K562 (cell line): ENCODE measurements around the gene CFAP58. TPM values are rescaled to one million over a fixed set of nuclear protein-coding genes. Genes with fewer than 3 reads are reported as not detected.
A peak's percentile ranks its signal among the peaks of the same experiment; 100 is the strongest.

ENCODE experiments used
- ATAC-seq: fragments of 200-7000 bp; cut with Tn5 transposase; 3 replicates; pipeline ENCODE4 v1.9.1; 2020; ENCODE audit warnings: moderate library complexity
- BruUV-seq: library from RNA; stranded (reverse); fragments of 400-500 nt; replicated peaks from 2 replicates; lab custom pipeline; 2021; lab: Mats Ljungman, UMichigan
- CTCF ChIA-PET: fragments of 300-600 bp; formaldehyde crosslinking; extraction: SDS; loops from one replicate; lab custom pipeline; 2021; ENCODE audit warnings: low intra/inter-chr PET ratio; lab: Yijun Ruan, JAX
- POLR2A ChIA-PET: fragments of 300-600, 350-650 bp; sonication (Branson Sonifier 250); formaldehyde crosslinking; extraction: SDS; loops from one replicate; lab custom pipeline; 2021; ENCODE audit warnings: antibody characterized with exemption, inconsistent platforms; lab: Yijun Ruan, JAX
- DNase-seq, 4 experiments: peaks; one replicate each; pipeline versions ENCODE4 v3.0.0 to v3.0.0-alpha.2; 2011 to 2018; ENCODE audit warnings: low spot score in 3 of 4, mixed read lengths in 3 of 4; ENCODE audit errors: extremely low read depth in 1 of 4
- FAIRE-seq: peaks from 2 replicates; lab custom pipeline; 2011; peaks lifted over from hg19 to GRCh38; lab: Jason Lieb, UNC
- H2AFZ ChIP-seq: 2 replicates; pipeline ENCODE4 v1.6.0; 2011; ENCODE audit warnings: low read depth, low read length, control low read depth, inconsistent platforms
- H3K27ac ChIP-seq: fragments of 200-600 bp; 3 replicates; pipeline ENCODE4 v1.8.0; 2011; ENCODE audit warnings: low read depth, mild to moderate bottlenecking, control low read depth, inconsistent platforms, low read length, moderate library complexity, mixed read lengths; ENCODE audit errors: extremely low read depth
- H3K27me3 ChIP-seq, 2 experiments: fragments of 300-600 bp in 1 of 2; 2 replicates in 1 of 2; 3 replicates in 1 of 2; pipeline versions ENCODE4 v1.6.0 to v1.8.0; 2011; ENCODE audit warnings: inconsistent platforms in 2 of 2, low read length in 2 of 2, mild to moderate bottlenecking in 1 of 2, mixed read lengths in 1 of 2, moderate library complexity in 1 of 2; ENCODE audit not compliant: control insufficient read depth in 2 of 2, insufficient read depth in 2 of 2
- H3K36me3 ChIP-seq: fragments of 300-600 bp; 3 replicates; pipeline ENCODE4 v1.8.0; 2011; ENCODE audit warnings: mild to moderate bottlenecking, low read length, inconsistent platforms; ENCODE audit not compliant: control insufficient read depth, insufficient read depth
- H3K4me1 ChIP-seq, 2 experiments: fragments of 200-600 bp in 1 of 2; replicated peaks in 1 of 2; 2 replicates in 1 of 2; 3 replicates in 1 of 2; pipeline versions ENCODE4 v1.5.1 to v1.8.0; 2011; ENCODE audit warnings: inconsistent platforms in 2 of 2, low read length in 2 of 2, mild to moderate bottlenecking in 1 of 2, mixed read lengths in 1 of 2, moderate library complexity in 1 of 2; ENCODE audit not compliant: control insufficient read depth in 2 of 2, insufficient read depth in 2 of 2
- H3K4me2 ChIP-seq: 2 replicates; pipeline ENCODE4 v1.6.1; 2011; ENCODE audit warnings: low read length, control low read depth, inconsistent platforms, mixed read lengths; ENCODE audit not compliant: insufficient read depth
- H3K4me3 ChIP-seq: fragments of 200-600 bp; sonication (generic), shearing (Covaris generic); 2 replicates; pipeline ENCODE4 v1.5.1; 2016; ENCODE audit warnings: control low read depth, inconsistent platforms
- H3K79me2 ChIP-seq: fragments of 200-600 bp; 3 replicates; pipeline ENCODE4 v1.8.0; 2011; ENCODE audit warnings: low read length, inconsistent platforms; ENCODE audit not compliant: control insufficient read depth, insufficient read depth
- H3K9ac ChIP-seq, 2 experiments: 2 replicates each; pipeline versions ENCODE4 v1.6.0 to v1.6.1; 2011; ENCODE audit warnings: low read depth in 2 of 2, low read length in 2 of 2, control low read depth in 1 of 2, inconsistent platforms in 1 of 2, mild to moderate bottlenecking in 1 of 2, mixed read lengths in 1 of 2; ENCODE audit not compliant: insufficient read depth in 1 of 2
- H3K9me1 ChIP-seq: one replicate; pipeline ENCODE4 v1.6.0; 2011; ENCODE audit warnings: inconsistent platforms, mild to moderate bottlenecking, low read length, moderate library complexity; ENCODE audit not compliant: control insufficient read depth, insufficient read depth
- H3K9me3 ChIP-seq: replicated peaks from 2 replicates; pipeline ENCODE4 v1.5.1; 2011; ENCODE audit warnings: low read depth, low read length, inconsistent platforms; ENCODE audit not compliant: control insufficient read depth, insufficient read depth
- H4K20me1 ChIP-seq: replicated peaks from 2 replicates; pipeline ENCODE4 v1.6.1; 2011; ENCODE audit warnings: low read length, inconsistent platforms, mixed read lengths; ENCODE audit not compliant: control insufficient read depth, insufficient read depth
- CHD1 ChIP-seq: fragments of 200-600 bp; sonication (generic); IDR thresholded peaks from one replicate; pipeline ENCODE4 v1.6.1; 2012; ENCODE audit warnings: mild to moderate bottlenecking, moderate library complexity, low read length, inconsistent platforms
- ETV6 ChIP-seq, 3 experiments: fragments of 150-350 bp in 1 of 3; sonication (generic) in 1 of 3; formaldehyde crosslinking in 1 of 3; IDR thresholded peaks; 2 replicates each; pipeline versions ENCODE4 v1.6.1 to v1.8.0; 2014 to 2022; ENCODE audit warnings: borderline replicate concordance in 2 of 3, low read depth in 2 of 3, antibody characterized with exemption in 1 of 3, low read length in 1 of 3, mild to moderate bottlenecking in 1 of 3, missing genetic modification reagents in 1 of 3
- GTF2F1 ChIP-seq: IDR thresholded peaks from 2 replicates; pipeline ENCODE4 v1.6.1; 2011; ENCODE audit warnings: low read depth, low read length, improper control_type of control experiment
- OTX1 ChIP-seq: fragments of 450-650 bp; formaldehyde crosslinking; IDR thresholded peaks from 2 replicates; pipeline ENCODE4 v1.4.0; 2022; ENCODE audit warnings: mild to moderate bottlenecking
- PHF8 ChIP-seq: fragments of 200-600 bp; sonication (generic); IDR thresholded peaks from 2 replicates; pipeline ENCODE4 v1.6.1; 2012; ENCODE audit warnings: mixed run types, mild to moderate bottlenecking, inconsistent platforms, low read length, moderate library complexity, borderline replicate concordance
- POLR2G ChIP-seq: fragments of 200-400 bp; formaldehyde crosslinking; IDR thresholded peaks from 2 replicates; pipeline ENCODE4 v1.6.1; 2017; ENCODE audit warnings: low read depth, mild to moderate bottlenecking, antibody characterized with exemption, low read length, moderate library complexity
- SMARCA4 ChIP-seq: fragments of 450-650 bp; IDR thresholded peaks from 2 replicates; pipeline ENCODE4 v1.6.1; 2016
- TEAD1 ChIP-seq, 2 experiments: fragments of 450-650 bp in 1 of 2; sonication (generic) in 1 of 2; formaldehyde crosslinking; IDR thresholded peaks; 2 replicates each; pipeline versions ENCODE4 v1.4.0 to v1.8.0; 2020 to 2022; ENCODE audit warnings: mild to moderate bottlenecking in 2 of 2, missing genetic modification reagents in 1 of 2
- ZNF239 ChIP-seq: fragments of 250-450 bp; sonication (Bioruptor Pico); IDR thresholded peaks from 2 replicates; pipeline ENCODE4 v1.4.0; 2020; ENCODE audit warnings: mild to moderate bottlenecking
- ZNF436 ChIP-seq: fragments of 250-450, 450-650 bp; sonication (Bioruptor Pico); formaldehyde crosslinking; IDR thresholded peaks from 2 replicates; pipeline ENCODE4 v1.7.0; 2020; ENCODE audit warnings: mild to moderate bottlenecking
- ZNF586 ChIP-seq: fragments of 450-650 bp; formaldehyde crosslinking; conservative IDR thresholded peaks from 2 replicates; pipeline ENCODE4 v1.4.0; 2020; ENCODE audit warnings: mild to moderate bottlenecking, moderate library complexity
- WGBS: fragments of 100-300 bp; shearing (Covaris generic); methylation state at CpG from one replicate; pipeline ENCODE4 v1.1.6; 2016; ENCODE audit warnings: low coverage, mixed read lengths; ENCODE audit not compliant: insufficient coverage; ENCODE audit errors: missing lambda C conversion rate; 5-methylcytosine and 5-hydroxymethylcytosine counted together
- in situ Hi-C: fragments of 300-500 bp; cut with MboI; formaldehyde crosslinking; loops from 4 replicates; pipeline ENCODE4 v1.15.0; 2018; ENCODE audit warnings: inconsistent platforms, mixed read lengths
- intact Hi-C: fragments of 100-400 bp; cut with micrococcal nuclease; formaldehyde crosslinking; loops from 2 replicates; pipeline ENCODE4 v1.14.2; 2022
- polyA plus RNA-seq, 8 experiments: library from polyadenylated mRNA; depleted of rRNA in 4 of 8; stranded (reverse) in 5 of 8; unstranded in 3 of 8; fragments of >200 nt; fragmentation: Nextera tagmentation in 2 of 8; fragmentation: Illumina TruSeq in 1 of 8; extraction: Ambion mirVana in 2 of 8; extraction: Trizol in 1 of 8; gene quantifications; 2 replicates each; pipeline versions ENCODE4 v1.2.1 to v1.2.3, GENCODE V29; 2011 to 2014; ENCODE audit warnings: inconsistent platforms in 1 of 8, missing spikeins in 1 of 8
- total RNA-seq, 7 experiments: library from RNA; depleted of rRNA in 6 of 7; stranded (reverse); fragments of >200 nt in 6 of 7; fragmentation: Illumina TruSeq in 2 of 7; extraction: Trizol in 2 of 7; gene quantifications; 2 replicates each; pipeline versions ENCODE4 v1.2.1 to v1.2.3, GENCODE V29; 2011 to 2021; ENCODE audit warnings: low replicate concordance in 1 of 7
- TF ChIP-seq, protein P1 (sequence below), 2 experiments: fragments of 450-650 bp in 1 of 2; sonication (generic) in 1 of 2; formaldehyde crosslinking in 1 of 2; IDR thresholded peaks in 1 of 2; conservative IDR thresholded peaks in 1 of 2; 2 replicates each; pipeline versions ENCODE4 v1.6.1 to v1.8.1; 2016 to 2023; ENCODE audit warnings: mild to moderate bottlenecking in 2 of 2, moderate library complexity in 2 of 2, inconsistent platforms in 1 of 2, missing genetic modification reagents in 1 of 2
- TF ChIP-seq, protein P2 (sequence below): fragments of 250-450 bp; sonication (Bioruptor Pico); IDR thresholded peaks from 2 replicates; pipeline ENCODE4 v1.5.0; 2021; ENCODE audit warnings: mild to moderate bottlenecking, moderate library complexity

CFAP58 gene
- total and polyA plus RNA-seq, 9 of the 15 experiments (the other 6 are each of a cell fraction or from before 2014, with no cell fraction given) = 0.08 to 2.0 (median 0.71) TPM

DNA sequence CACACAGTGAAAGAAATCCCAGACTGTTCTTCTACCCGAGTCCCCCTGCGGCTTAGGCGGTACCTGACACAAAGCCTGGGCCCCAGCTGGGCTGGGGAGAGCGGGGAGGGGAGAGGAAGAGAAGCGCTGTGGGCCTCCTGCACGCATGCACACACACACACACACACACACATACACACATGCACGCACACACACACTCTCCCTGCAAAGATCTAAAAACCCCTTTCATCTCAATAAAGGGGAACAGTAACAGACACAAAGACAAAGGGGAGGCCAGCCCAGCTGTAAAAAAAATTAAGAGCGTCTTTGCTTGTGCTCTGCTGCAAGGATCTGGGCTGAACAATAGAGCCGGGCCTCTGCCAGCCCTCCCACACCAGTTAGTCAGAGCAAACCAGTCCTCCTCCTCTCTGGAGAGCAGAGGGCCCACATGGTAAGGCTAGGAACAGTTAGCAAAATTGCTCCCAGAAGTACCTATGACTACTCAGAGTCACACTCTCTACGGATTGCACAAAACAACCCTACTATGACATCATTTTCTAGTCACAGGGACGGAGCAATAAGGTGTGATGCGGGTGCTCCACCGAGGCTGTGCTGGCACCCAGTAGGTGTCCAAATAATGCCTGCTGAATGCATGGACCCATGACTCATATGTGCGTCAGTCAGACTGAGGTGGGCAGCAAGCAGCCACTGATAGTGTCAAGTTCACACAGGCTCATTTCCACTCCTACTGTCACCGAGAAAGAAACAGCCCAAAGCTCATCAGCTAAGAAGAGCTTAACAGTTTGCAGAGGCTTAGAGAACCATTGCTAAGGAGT, 24.5 kb upstream of the CFAP58 start:
- H3K79me2 ChIP-seq = peaks cover 100% of the 10 kb centered on the region
- ChIA-PET CTCF (no interaction called here), POLR2A (interaction anchor here (0.6 to 1.3 kb wide), 3 partner anchors 12 to 22 kb away, joined by 3 to 7 read pairs (median 3); no protein-coding TSS in a partner anchor)
- H3K9ac ChIP-seq = peak overlapping the region; percentile 41 to 79; a peak in 3 of 4 replicates
- H3K4me2 ChIP-seq = peak overlapping the region; percentile 70
- no peak overlapping the region for H2AFZ ChIP-seq
- peaks cover 63 to 66% of the 10 kb centered on the region in 2 experiments for H3K4me1 ChIP-seq
- intact Hi-C loops (no loop called here), in situ Hi-C loops (no loop called here)
- DNase-seq (peak in 2 of 4 experiments; percentile 26 to 55), ATAC-seq (peak; percentile 43), FAIRE-seq (peak; percentile 79)
- peaks cover 73% of the 10 kb centered on the region for H4K20me1 ChIP-seq
- H3K4me3 ChIP-seq = no peak overlapping the region
- no peaks in the 10 kb centered on the region for H3K27me3 ChIP-seq
- no peaks in the 10 kb centered on the region for H3K9me3 ChIP-seq
- 20% methylated on average over 6 of the region's 15 CpGs for whole genome bisulfite sequencing
- peaks cover 14% of the 10 kb centered on the region for H3K9me1 ChIP-seq
- H3K36me3 ChIP-seq = peaks cover 84% of the 10 kb centered on the region
- no TSS peak for BruUV-seq
- peak overlapping the region; percentile 62 for H3K27ac ChIP-seq
- TF ChIP-seq OTX1 (CRISPR knock-in tag) (no peak), SMARCA4 (0 out of 2 replicates have a peak, but pooled peaks have one; percentile 39), GTF2F1 (no peak), ZNF436 (CRISPR knock-in tag) (no peak), ZNF239 (CRISPR knock-in tag) (no peak), POLR2G (0 out of 2 replicates have a peak, but pooled peaks have one; percentile 20), CHD1 (no peak), PHF8 (no peak), ETV6 (IDR thresholded peaks at IDR 0.05; ENCODE audit: borderline replicate concordance in 1 of 2, low read depth in 2 of 2, low read length in 1 of 2) (no peak), ETV6 (CRISPR knock-in tag; IDR thresholded peaks at IDR 0.05; ENCODE audit: borderline replicate concordance) (no peak), ZNF586 (no peak), TEAD1 (CRISPR knock-in tag; IDR thresholded peaks at IDR 0.05) (no peak)
- TF ChIP-seq, protein P1, sequence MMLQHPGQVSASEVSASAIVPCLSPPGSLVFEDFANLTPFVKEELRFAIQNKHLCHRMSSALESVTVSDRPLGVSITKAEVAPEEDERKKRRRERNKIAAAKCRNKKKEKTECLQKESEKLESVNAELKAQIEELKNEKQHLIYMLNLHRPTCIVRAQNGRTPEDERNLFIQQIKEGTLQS (IDR thresholded peaks at IDR 0.05) = peak; percentile 92
- TF ChIP-seq, protein P1 (CRISPR knock-in tag; conservative IDR thresholded peaks at IDR 0.05) = no peak
- TF ChIP-seq, protein P2, sequence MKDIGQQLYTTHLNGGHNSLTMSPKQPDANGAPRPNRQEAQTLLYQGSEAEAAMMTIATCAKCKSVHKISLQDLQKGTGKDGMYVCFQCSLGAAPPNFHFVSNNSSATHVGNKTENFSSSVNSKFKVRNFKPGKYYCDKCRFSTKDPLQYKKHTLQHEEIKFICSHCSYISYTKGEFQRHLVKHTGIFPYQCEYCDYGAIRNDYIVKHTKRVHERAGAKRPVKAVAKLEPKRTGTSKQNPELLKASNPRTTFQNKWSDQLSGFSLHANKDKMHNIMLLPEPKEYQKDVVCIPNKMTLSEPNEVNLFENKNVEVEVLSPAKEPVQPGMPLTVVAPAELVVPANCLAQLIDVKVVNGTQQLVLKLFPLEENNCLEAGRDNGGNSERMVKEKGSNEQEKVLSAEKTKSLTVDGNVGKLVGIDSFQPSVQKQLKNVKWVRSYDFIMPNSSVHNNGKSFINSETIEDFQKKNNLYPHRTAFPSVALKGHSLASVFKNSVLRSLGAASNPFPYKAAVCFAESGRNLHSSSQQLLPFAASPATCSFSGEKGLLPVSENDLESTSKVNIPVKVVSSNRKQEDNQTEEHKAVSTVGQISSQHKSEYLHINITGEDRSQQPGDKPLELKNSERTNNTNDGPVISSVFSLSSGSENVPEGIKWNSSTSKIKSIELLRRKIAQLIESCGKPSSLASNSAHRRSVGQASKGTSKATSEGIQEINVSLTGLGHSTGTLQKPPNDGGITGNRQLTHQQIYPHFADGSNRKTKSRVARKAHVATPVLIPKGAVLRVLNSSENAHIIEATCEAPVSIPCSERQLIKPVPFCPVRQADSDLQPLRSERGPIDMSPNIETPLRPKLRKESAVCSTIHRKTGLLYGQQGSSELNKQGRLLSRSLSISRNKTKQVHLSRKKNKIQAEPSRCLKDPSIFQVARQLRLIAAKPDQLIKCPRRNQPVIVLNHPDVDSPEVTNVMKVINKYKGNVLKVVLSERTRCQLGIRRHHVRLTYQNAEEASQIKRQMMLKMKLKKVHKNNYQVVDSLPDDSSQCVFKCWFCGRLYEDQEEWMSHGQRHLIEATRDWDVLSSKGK (CRISPR knock-in tag) = no peak
